ENCODE results near the gene ASIP. TPM values are rescaled to one million over a fixed set of nuclear protein-coding genes. Genes with fewer than 3 reads are reported as not detected.
"Not testable (repeated sequence)": the region's sequence is repeated elsewhere in the genome, so short reads cannot be mapped to it uniquely, and the experiment has no call there.

ASIP gene
- total RNA-seq, 1 experiment from 2014 or later = not detected

GRCh38 chr20:34220561-34220960 lies 20.7 kb upstream of the ASIP start:
- H3K36me3 Mint-ChIP-seq (ENCODE audit: insufficient read depth, unreplicated experiment) = no peaks in the 10 kb centered on the region
- POLR2A ChIA-PET = interaction anchor here (0.7 to 1.0 kb wide), 2 partner anchors 11 to 293 kb away, joined by 3 read pairs; no protein-coding TSS in a partner anchor
- intact Hi-C loops (cut with micrococcal nuclease) = no loop called here
- no peak for TF ChIP-seq CTCF (IDR thresholded peaks at IDR 0.05; ENCODE audit: unreplicated experiment)
- H3K27me3 Mint-ChIP-seq (ENCODE audit: insufficient read depth, unreplicated experiment) = no peaks in the 10 kb centered on the region
- DNase-seq (ENCODE audit: unreplicated experiment) = peak; percentile 46
- peak overlapping the region; percentile 46 for H3K27ac Mint-ChIP-seq (ENCODE audit: low read depth, unreplicated experiment)
- BruUV-seq (replicated peaks) = no TSS peak
- H3K4me3 Mint-ChIP-seq (ENCODE audit: unreplicated experiment) = no peak overlapping the region
- peaks cover 20% of the 10 kb centered on the region for H3K4me1 Mint-ChIP-seq (ENCODE audit: insufficient read depth, unreplicated experiment)
- CTCF ChIA-PET = interaction anchor here (0.6 to 0.7 kb wide), 2 partner anchors 73 to 1064 kb away, joined by 3 read pairs; no protein-coding TSS in a partner anchor
- H3K9me3 Mint-ChIP-seq (ENCODE audit: unreplicated experiment) = no peaks in the 10 kb centered on the region

- no peak overlapping the region for H3K4me3 Mint-ChIP-seq (ENCODE audit: unreplicated experiment)
- no peak overlapping the region for H3K27ac Mint-ChIP-seq (ENCODE audit: low read depth, unreplicated experiment)
These were observed 19.0 kb upstream of the ASIP start for GRCh38 chr20:34222208-34222607.

GRCh38 chr20:34224251-34224650 lies 17.0 kb upstream of the ASIP start:
- H3K27me3 Mint-ChIP-seq (ENCODE audit: insufficient read depth, unreplicated experiment); H3K9me3 Mint-ChIP-seq (ENCODE audit: unreplicated experiment); CTCF ChIA-PET; POLR2A ChIA-PET; H3K4me3 Mint-ChIP-seq (ENCODE audit: unreplicated experiment); H3K36me3 Mint-ChIP-seq (ENCODE audit: insufficient read depth, unreplicated experiment); intact Hi-C loops (cut with micrococcal nuclease); BruUV-seq (replicated peaks); DNase-seq (ENCODE audit: unreplicated experiment); H3K27ac Mint-ChIP-seq (ENCODE audit: low read depth, unreplicated experiment): not testable (repeated sequence)
- H3K4me1 Mint-ChIP-seq (ENCODE audit: insufficient read depth, unreplicated experiment) = peaks cover 20% of the 10 kb centered on the region

More at GRCh38 chr20:34222208-34222607, 19.0 kb upstream of the ASIP start:
- ChIA-PET POLR2A (interaction anchor here (0.6 to 1.0 kb wide), 8 partner anchors 10 to 394 kb away, joined by 3 to 7 read pairs (median 4); partner anchors contain the start of gene AHCY), CTCF (interaction anchor here (0.5 to 0.8 kb wide), 3 partner anchors 31 to 497 kb away, joined by 3 to 4 read pairs (median 3); no protein-coding TSS in a partner anchor)
- intact Hi-C loops (cut with micrococcal nuclease) = no loop called here
- BruUV-seq (replicated peaks) = no TSS peak
- peak; percentile 88 for DNase-seq (ENCODE audit: unreplicated experiment)
- H3K9me3 Mint-ChIP-seq (ENCODE audit: unreplicated experiment) = no peaks in the 10 kb centered on the region
- H3K4me1 Mint-ChIP-seq (ENCODE audit: insufficient read depth, unreplicated experiment) = peaks cover 20% of the 10 kb centered on the region
- TF ChIP-seq CTCF (IDR thresholded peaks at IDR 0.05; ENCODE audit: unreplicated experiment) = no peak
- H3K36me3 Mint-ChIP-seq (ENCODE audit: insufficient read depth, unreplicated experiment) = no peaks in the 10 kb centered on the region
- H3K27me3 Mint-ChIP-seq (ENCODE audit: insufficient read depth, unreplicated experiment) = no peaks in the 10 kb centered on the region

- peaks cover 21% of the 10 kb centered on the region for H3K9me3 Mint-ChIP-seq (ENCODE audit: unreplicated experiment)
- POLR2A ChIA-PET = interaction anchor here (0.6 to 1.4 kb wide), 4 partner anchors 9 to 17 kb away, joined by 3 to 7 read pairs (median 4); no protein-coding TSS in a partner anchor
These were observed 9.6 kb upstream of the ASIP start for GRCh38 chr20:34231634-34232033.

More at GRCh38 chr20:34231634-34232033, 9.6 kb upstream of the ASIP start:
- Mint-ChIP-seq H3K4me1 (ENCODE audit: insufficient read depth, unreplicated experiment) (no peaks in the 10 kb centered on the region), H3K27me3 (ENCODE audit: insufficient read depth, unreplicated experiment) (peaks cover 14% of the 10 kb centered on the region), H3K27ac (ENCODE audit: low read depth, unreplicated experiment) (no peak overlapping the region), H3K36me3 (ENCODE audit: insufficient read depth, unreplicated experiment) (peaks cover 5% of the 10 kb centered on the region), H3K4me3 (ENCODE audit: unreplicated experiment) (no peak overlapping the region)
- CTCF ChIA-PET = interaction anchor here (0.5 to 1.0 kb wide), 2 partner anchors 31 to 932 kb away, joined by 4 to 5 read pairs; no protein-coding TSS in a partner anchor
- DNase-seq (ENCODE audit: unreplicated experiment) = no peak
- intact Hi-C loops (cut with micrococcal nuclease) = no loop called here
- BruUV-seq (replicated peaks) = no TSS peak
- TF ChIP-seq CTCF (IDR thresholded peaks at IDR 0.05; ENCODE audit: unreplicated experiment) = no peak
